SJCRH30 (cell line): ENCODE data around the gene PURA. TPM values are rescaled to one million over a fixed set of nuclear protein-coding genes. Genes with fewer than 3 reads are reported as not detected.
"Not testable (repeated sequence)": the region's sequence is repeated elsewhere in the genome, so short reads cannot be mapped to it uniquely, and the experiment has no call there.

Experiments
- DNase-seq, 2 experiments: peaks; one replicate each; pipeline ENCODE4 v3.0.0-alpha.2; 2015 to 2020
- H3K27ac ChIP-seq: fragments of 250-450 bp; sonication (Bioruptor Pico); 2 replicates; pipeline ENCODE4 v1.5.1; 2020; ENCODE audit warnings: mild to moderate bottlenecking, moderate library complexity
- H3K27me3 ChIP-seq: fragments of 250-450 bp; sonication (Bioruptor Pico); 2 replicates; pipeline ENCODE4 v1.5.1; 2020; ENCODE audit warnings: mild to moderate bottlenecking, moderate library complexity
- H3K36me3 ChIP-seq: fragments of 250-450 bp; sonication (Bioruptor Pico); 2 replicates; pipeline ENCODE4 v1.5.1; 2020; ENCODE audit warnings: mild to moderate bottlenecking, moderate library complexity
- H3K4me1 ChIP-seq: fragments of 250-450 bp; sonication (Bioruptor Pico); 2 replicates; pipeline ENCODE4 v1.5.1; 2020; ENCODE audit warnings: mild to moderate bottlenecking, moderate library complexity
- H3K4me3 ChIP-seq: fragments of 250-450 bp; sonication (Bioruptor Pico); 2 replicates; pipeline ENCODE4 v1.5.1; 2020; ENCODE audit warnings: mild to moderate bottlenecking, moderate library complexity
- H3K9me3 ChIP-seq: fragments of 250-450 bp; sonication (Bioruptor Pico); replicated peaks from 2 replicates; pipeline ENCODE4 v1.5.1; 2020; ENCODE audit warnings: mild to moderate bottlenecking, moderate library complexity
- total RNA-seq: library from RNA; depleted of rRNA; stranded (reverse); fragments of >200 nt; shearing (Covaris generic); gene quantifications from 2 replicates; pipeline ENCODE4 v1.2.3, GENCODE V29; 2014

The PURA gene
- total RNA-seq, 1 experiment from 2014 or later: 10.0 TPM

DNA sequence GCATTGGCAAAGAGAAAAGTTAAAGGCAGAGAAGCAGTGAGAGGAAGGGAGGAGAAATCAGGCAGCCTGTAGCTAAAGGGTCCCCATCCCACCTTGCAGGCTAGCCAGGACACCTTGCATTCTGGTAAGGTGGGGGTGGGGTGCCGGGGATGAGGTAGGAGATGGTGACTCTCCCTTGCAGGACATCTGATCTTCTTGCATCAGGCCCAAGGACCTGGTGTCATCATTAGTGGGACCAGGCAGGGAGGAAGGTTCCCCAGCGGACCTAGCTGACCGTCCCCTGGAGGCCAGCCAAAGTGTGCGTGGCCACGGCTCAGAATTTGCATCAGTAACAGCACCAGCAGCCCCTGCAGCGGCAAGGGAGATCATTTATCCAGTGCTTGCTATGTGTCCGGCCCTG lies 39.3 kb downstream of the PURA start:
- Histone ChIP-seq H3K4me1 (no peaks in the 10 kb centered on the region), H3K9me3 (no peaks in the 10 kb centered on the region), H3K27me3 (no peaks in the 10 kb centered on the region; the same call in 1 of the 2 replicates), H3K36me3 (no peaks in the 10 kb centered on the region), H3K4me3 (no peak overlapping the region), H3K27ac (no peak overlapping the region)
- no peak for DNase-seq

- no peak overlapping the region for H3K27ac ChIP-seq
- H3K36me3 ChIP-seq: no peaks in the 10 kb centered on the region
- no peak overlapping the region for H3K4me3 ChIP-seq
- DNase-seq: no peak
- H3K9me3 ChIP-seq: no peaks in the 10 kb centered on the region
- H3K4me1 ChIP-seq: no peaks in the 10 kb centered on the region
- no peaks in the 10 kb centered on the region; the same call in 1 of the 2 replicates for H3K27me3 ChIP-seq
Measured at GRCh38 chr5:140153905-140154304, 40.0 kb downstream of the PURA start.

DNA sequence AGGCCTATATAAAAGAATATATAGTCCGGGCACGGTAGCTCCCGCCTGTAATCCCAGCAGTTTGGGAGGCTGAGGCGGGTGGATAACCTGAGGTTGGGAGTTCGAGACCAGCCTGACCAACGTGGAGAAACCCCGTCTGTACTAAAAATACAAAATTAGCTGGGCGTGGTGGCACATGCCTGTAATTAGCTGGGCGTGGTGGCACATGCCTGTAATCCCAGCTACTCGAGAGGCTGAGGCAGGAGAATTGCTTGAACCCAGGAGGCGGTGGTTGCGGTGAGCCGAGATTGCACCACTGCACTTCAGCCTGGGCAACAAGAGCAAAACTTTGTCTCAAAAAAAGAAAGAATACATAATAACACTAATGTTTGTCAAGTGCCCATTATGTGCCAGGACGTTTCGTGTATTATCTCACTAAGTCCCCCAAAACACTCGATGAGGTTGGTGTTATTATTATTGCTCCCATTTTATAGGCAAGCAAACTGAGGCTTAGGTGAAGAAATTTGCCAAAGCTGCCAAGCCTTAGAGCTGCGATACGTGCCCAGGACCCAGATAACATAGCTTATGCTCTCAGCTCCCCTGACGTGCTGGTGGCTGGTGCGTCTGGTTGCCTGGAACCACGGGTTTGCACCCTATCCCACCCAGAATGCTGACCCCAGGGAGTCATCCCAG lies 40.9 kb downstream of the PURA start:
- H3K9me3 ChIP-seq, DNase-seq, H3K27ac ChIP-seq, H3K36me3 ChIP-seq, H3K27me3 ChIP-seq, H3K4me3 ChIP-seq, H3K4me1 ChIP-seq: not testable (repeated sequence)

DNA sequence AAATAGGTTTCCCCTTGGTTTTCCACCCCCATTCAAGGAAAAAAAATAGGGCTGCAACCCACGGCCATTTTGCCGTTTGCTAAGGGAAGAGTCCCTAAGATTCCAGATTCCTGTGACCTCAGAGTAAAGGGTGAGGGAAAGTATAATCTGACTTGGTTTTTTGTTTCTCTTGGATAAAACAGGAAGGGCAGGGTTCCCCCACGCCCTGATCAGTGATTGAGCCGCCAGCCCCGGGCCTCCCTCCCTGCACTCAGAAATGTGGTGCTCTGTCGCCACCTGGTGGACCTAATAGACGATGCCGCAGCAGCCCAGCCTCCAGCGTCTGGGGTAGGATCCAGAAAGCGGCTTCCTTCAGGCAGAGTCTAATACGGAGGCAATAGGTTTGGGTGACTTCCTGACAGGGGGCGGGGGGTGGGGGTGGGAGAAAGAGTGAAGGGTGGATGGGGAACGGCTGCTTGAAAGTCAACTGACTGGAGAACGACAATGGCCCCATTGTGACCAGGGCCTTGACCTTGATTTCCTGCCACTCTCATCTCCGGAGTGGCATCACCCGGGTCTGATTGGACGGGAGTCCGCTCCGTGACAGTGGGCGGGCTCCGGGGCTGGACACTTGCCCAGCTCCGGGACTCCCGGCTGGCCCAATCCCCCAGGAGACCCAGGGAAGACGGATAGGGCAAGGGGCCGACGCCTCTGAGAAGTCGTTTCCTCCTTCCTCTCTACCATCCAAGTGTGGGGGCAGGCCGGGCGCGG lies 43.3 kb downstream of the PURA start:
- no peak overlapping the region for H3K27ac ChIP-seq
- no peaks in the 10 kb centered on the region; the same call in 1 of the 2 replicates for H3K9me3 ChIP-seq
- H3K4me3 ChIP-seq: peak overlapping the region; percentile 55
- H3K36me3 ChIP-seq: no peaks in the 10 kb centered on the region
- H3K4me1 ChIP-seq: no peaks in the 10 kb centered on the region
- peaks cover 6% of the 10 kb centered on the region for H3K27me3 ChIP-seq
- DNase-seq: peak; percentile 82 to 93

DNA sequence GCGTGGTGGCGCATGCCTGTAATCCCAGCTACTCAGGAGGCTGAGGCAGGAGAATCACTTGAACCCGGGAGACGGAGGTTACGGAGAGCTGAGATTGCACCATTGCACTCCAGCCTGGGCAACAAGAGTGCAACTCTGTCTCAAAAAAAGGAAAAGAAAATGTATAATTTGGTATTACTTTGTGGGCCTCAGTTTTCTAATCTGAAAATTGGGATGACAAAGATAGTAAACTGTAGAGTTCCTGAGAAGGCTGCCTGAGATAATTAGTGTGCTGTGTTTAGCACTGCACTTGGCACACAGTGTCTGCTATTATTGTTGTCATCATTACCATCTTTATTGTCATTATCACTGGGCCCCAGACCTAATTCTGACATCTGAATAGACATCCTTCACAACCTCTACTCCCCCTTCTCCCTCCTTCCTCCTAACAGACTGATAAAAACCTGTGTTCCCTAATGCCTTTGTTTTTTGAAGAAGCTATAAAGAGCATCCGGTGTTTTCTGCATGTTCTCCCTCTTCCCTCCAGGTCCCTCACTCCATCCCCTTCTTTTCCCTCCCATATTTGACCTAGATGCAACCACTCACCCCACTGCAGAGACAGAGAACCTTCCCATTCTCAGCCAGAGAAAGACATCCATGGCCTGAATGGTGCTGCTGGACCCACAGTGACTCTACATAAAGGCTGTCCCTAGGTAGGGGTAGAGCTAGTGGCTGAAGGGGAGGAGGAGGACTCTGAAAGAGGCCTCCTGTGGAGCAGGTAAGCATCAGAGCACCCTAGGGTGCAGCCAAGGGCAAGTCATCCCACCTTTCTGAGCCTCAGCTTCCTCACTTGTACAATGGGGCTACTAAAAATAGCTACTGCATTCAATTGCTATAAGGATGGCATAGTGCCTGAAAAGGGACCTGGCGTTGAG lies 45.4 kb downstream of the PURA start:
- H3K27me3 ChIP-seq: peaks cover 6% of the 10 kb centered on the region
- DNase-seq: no peak
- H3K4me3 ChIP-seq: no peak overlapping the region
- H3K27ac ChIP-seq: no peak overlapping the region
- no peaks in the 10 kb centered on the region; the same call in 1 of the 2 replicates for H3K9me3 ChIP-seq
- no peaks in the 10 kb centered on the region for H3K36me3 ChIP-seq
- no peaks in the 10 kb centered on the region for H3K4me1 ChIP-seq

DNA sequence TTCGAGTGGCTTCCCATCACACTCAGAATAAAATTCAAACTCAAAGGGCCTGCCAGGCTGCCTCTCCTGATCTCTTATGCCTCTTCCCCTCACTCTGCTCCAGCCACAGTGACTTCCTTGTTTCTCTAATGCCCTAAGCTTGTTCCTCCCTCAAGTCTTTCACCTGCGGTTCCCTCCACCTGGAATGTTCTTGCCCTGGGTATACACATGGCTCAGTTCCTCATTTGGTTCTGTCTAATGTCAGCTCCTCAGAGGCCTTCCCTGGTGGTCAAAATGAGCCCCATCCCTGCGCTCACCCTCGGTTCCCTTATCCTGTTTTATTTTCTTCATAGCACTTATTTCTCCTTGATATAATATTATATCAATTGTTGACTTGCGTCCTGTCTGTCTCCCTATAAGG lies 48.4 kb downstream of the PURA start:
- Histone ChIP-seq H3K27ac (no peak overlapping the region), H3K4me1 (no peaks in the 10 kb centered on the region), H3K9me3 (no peaks in the 10 kb centered on the region; the same call in 1 of the 2 replicates), H3K27me3 (peaks cover 6% of the 10 kb centered on the region; the same call in 1 of the 2 replicates), H3K36me3 (no peaks in the 10 kb centered on the region), H3K4me3 (no peak overlapping the region)
- no peak for DNase-seq

DNA sequence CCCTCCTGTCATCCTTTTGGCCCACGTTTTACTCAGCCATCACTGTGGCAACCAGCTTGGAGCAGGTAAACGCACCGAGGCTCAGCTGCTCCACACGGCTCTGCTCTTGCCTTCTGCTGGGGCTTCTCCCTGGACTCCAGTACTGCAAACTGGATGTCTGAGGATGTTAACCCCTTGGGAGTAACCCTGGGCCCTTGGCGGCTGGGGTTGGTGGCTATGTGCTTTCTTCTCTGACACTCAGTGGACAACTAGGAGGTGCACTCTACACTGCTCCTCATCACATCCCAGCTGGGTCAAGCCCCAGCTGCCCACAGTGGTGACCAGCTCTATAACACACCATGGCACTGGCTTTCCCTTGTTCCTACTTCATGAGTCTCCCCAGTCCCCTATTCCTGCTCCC lies 48.9 kb downstream of the PURA start:
- Histone ChIP-seq H3K9me3 (no peaks in the 10 kb centered on the region; the same call in 1 of the 2 replicates), H3K36me3 (no peaks in the 10 kb centered on the region)

GRCh38 chr5:140165101-140165922 lies 51.4 kb downstream of the PURA start:
- Histone ChIP-seq H3K36me3 (no peaks in the 10 kb centered on the region), H3K9me3 (no peaks in the 10 kb centered on the region; the same call in 1 of the 2 replicates), H3K27me3 (peaks cover 6% of the 10 kb centered on the region; the same call in 1 of the 2 replicates), H3K4me1 (no peaks in the 10 kb centered on the region), H3K4me3 (no peak overlapping the region), H3K27ac (no peak overlapping the region)
- no peak for DNase-seq

More for the DNA sequence above, 48.9 kb downstream of the PURA start:
- Histone ChIP-seq H3K27me3 (peaks cover 6% of the 10 kb centered on the region; the same call in 1 of the 2 replicates), H3K27ac (no peak overlapping the region), H3K4me1 (no peaks in the 10 kb centered on the region), H3K4me3 (no peak overlapping the region)
- no peak for DNase-seq

GRCh38 chr5:140165923-140166270 lies 52.0 kb downstream of the PURA start:
- Histone ChIP-seq H3K4me1 (no peaks in the 10 kb centered on the region), H3K27ac (no peak overlapping the region), H3K9me3 (no peaks in the 10 kb centered on the region), H3K4me3 (no peak overlapping the region), H3K36me3 (no peaks in the 10 kb centered on the region), H3K27me3 (peaks cover 6% of the 10 kb centered on the region; the same call in 1 of the 2 replicates)
- DNase-seq: no peak

GRCh38 chr5:140166911-140167310 lies 53.0 kb downstream of the PURA start:
- DNase-seq: no peak
- H3K4me1 ChIP-seq: no peaks in the 10 kb centered on the region
- no peaks in the 10 kb centered on the region for H3K36me3 ChIP-seq
- no peaks in the 10 kb centered on the region for H3K27me3 ChIP-seq
- no peaks in the 10 kb centered on the region for H3K9me3 ChIP-seq
- H3K4me3 ChIP-seq: no peak overlapping the region
- no peak overlapping the region for H3K27ac ChIP-seq

GRCh38 chr5:140168371-140168770 lies 54.5 kb downstream of the PURA start:
- no peaks in the 10 kb centered on the region for H3K27me3 ChIP-seq
- H3K36me3 ChIP-seq: no peaks in the 10 kb centered on the region
- DNase-seq: no peak
- H3K27ac ChIP-seq: no peak overlapping the region
- no peaks in the 10 kb centered on the region for H3K4me1 ChIP-seq
- H3K4me3 ChIP-seq: no peak overlapping the region
- H3K9me3 ChIP-seq: no peaks in the 10 kb centered on the region

- Histone ChIP-seq H3K27me3 (no peaks in the 10 kb centered on the region), H3K4me1 (no peaks in the 10 kb centered on the region), H3K27ac (no peak overlapping the region), H3K9me3 (no peaks in the 10 kb centered on the region), H3K4me3 (no peak overlapping the region), H3K36me3 (no peaks in the 10 kb centered on the region)
- DNase-seq: no peak
Measured at GRCh38 chr5:140169410-140169809, 55.5 kb downstream of the PURA start.

DNA sequence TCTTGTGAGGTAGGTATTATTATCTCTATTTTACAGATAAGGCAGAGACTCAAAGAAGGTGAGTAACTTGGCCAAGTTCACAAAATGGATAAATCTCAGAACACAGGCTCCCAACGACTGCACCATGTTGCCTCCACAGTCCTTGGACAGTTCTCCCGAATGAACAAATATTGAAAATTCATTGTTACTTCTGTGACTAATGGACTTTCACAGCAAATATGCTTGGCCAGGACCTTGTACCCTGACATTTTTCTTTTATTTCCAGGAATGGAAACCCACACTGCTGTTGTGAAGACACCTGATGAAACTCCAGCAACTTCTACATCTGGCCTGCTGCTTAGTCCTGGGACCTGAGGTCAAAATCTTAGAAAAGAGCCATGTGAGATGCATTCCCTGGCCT lies 58.6 kb downstream of the PURA start:
- Histone ChIP-seq H3K36me3 (no peaks in the 10 kb centered on the region), H3K4me3 (no peak overlapping the region), H3K4me1 (no peaks in the 10 kb centered on the region), H3K27me3 (no peaks in the 10 kb centered on the region), H3K9me3 (no peaks in the 10 kb centered on the region), H3K27ac (no peak overlapping the region)
- DNase-seq: no peak

GRCh38 chr5:140174014-140174413 lies 60.1 kb downstream of the PURA start:
- H3K4me3 ChIP-seq: peak overlapping the region; percentile 66; the same call in 1 of the 2 replicates

More at GRCh38 chr5:140174014-140174413, 60.1 kb downstream of the PURA start:
- DNase-seq: no peak
- H3K27me3 ChIP-seq: no peaks in the 10 kb centered on the region
- H3K4me1 ChIP-seq: no peaks in the 10 kb centered on the region
- no peak overlapping the region for H3K27ac ChIP-seq
- H3K36me3 ChIP-seq: no peaks in the 10 kb centered on the region
- no peaks in the 10 kb centered on the region for H3K9me3 ChIP-seq
